HepG2 (cell line): ENCODE results near the gene RBBP6. TPM values are rescaled to one million over a fixed set of nuclear protein-coding genes. Genes with fewer than 3 reads are reported as not detected.

ENCODE experiments used
- ATAC-seq: fragments of 200-7000 bp; cut with Tn5 transposase; 3 replicates; pipeline ENCODE4 v1.9.1; 2020; ENCODE audit warnings: mild to moderate bottlenecking, moderate library complexity
- BruUV-seq: library from RNA; stranded (reverse); fragments of 400-500 nt; replicated peaks from 2 replicates; lab custom pipeline; 2021; lab: Mats Ljungman, UMichigan
- CTCF ChIA-PET: fragments of 300-600 bp; formaldehyde crosslinking; extraction: SDS; loops from one replicate; lab custom pipeline; 2021; ENCODE audit warnings: low total read pairs, inconsistent platforms, low intra/inter-chr PET ratio; lab: Yijun Ruan, JAX
- POLR2A ChIA-PET: fragments of 350-600 bp; sonication (Branson Sonifier 250); formaldehyde crosslinking; loops from one replicate; lab custom pipeline; 2020; ENCODE audit warnings: antibody characterized with exemption, inconsistent platforms; lab: Yijun Ruan, JAX
- DNase-seq: peaks from one replicate; pipeline ENCODE4 v3.0.0-alpha.2; 2015; ENCODE audit warnings: low spot score
- FAIRE-seq: peaks from 3 replicates; lab custom pipeline; 2011; peaks lifted over from hg19 to GRCh38; lab: Jason Lieb, UNC
- H2AFZ ChIP-seq: one replicate; pipeline ENCODE4 v1.6.1; 2011; ENCODE audit warnings: low read length, inconsistent platforms
- H3K27ac ChIP-seq: fragments of 300-600 bp; 3 replicates; pipeline ENCODE4 v1.8.0; 2011; ENCODE audit warnings: mixed run types, mild to moderate bottlenecking, mixed read lengths, low read length, inconsistent platforms; ENCODE audit not compliant: insufficient read depth; ENCODE audit errors: extremely low read length
- H3K27me3 ChIP-seq, 2 experiments: fragments of 200-600 bp in 1 of 2; 2 replicates in 1 of 2; 3 replicates in 1 of 2; pipeline versions ENCODE4 v1.6.0 to v1.8.0; 2011; ENCODE audit warnings: low read length in 2 of 2, mild to moderate bottlenecking in 2 of 2, moderate library complexity in 2 of 2, inconsistent platforms in 1 of 2; ENCODE audit not compliant: insufficient read depth in 2 of 2, control insufficient read depth in 1 of 2
- H3K36me3 ChIP-seq, 2 experiments: fragments of 200-600 bp in 1 of 2; replicated peaks in 1 of 2; 2 replicates in 1 of 2; 3 replicates in 1 of 2; pipeline versions ENCODE4 v1.5.1 to v1.8.0; 2011; ENCODE audit warnings: low read length in 2 of 2, inconsistent platforms in 1 of 2; ENCODE audit not compliant: insufficient read depth in 2 of 2, control insufficient read depth in 1 of 2
- H3K4me1 ChIP-seq: 2 replicates; pipeline ENCODE4 v1.5.1; 2012; ENCODE audit warnings: low read length, inconsistent platforms; ENCODE audit not compliant: insufficient read depth
- H3K4me2 ChIP-seq: 2 replicates; pipeline ENCODE4 v1.6.0; 2011; ENCODE audit warnings: low read depth, low read length, inconsistent platforms
- H3K4me3 ChIP-seq, 3 experiments: fragments of 200-600 bp in 1 of 3; sonication (generic), shearing (Covaris generic) in 1 of 3; replicated peaks in 1 of 3; 2 replicates each; pipeline ENCODE4 v1.5.1; 2011 to 2016; ENCODE audit warnings: low read length in 3 of 3, inconsistent platforms in 2 of 3, low read depth in 2 of 3, mild to moderate bottlenecking in 2 of 3, control low read depth in 1 of 3, mixed read lengths in 1 of 3; ENCODE audit not compliant: insufficient read depth in 1 of 3
- H3K79me2 ChIP-seq: one replicate; pipeline ENCODE4 v1.6.1; 2011; ENCODE audit warnings: low read length, inconsistent platforms; ENCODE audit not compliant: insufficient read depth
- H3K9ac ChIP-seq: 2 replicates; pipeline ENCODE4 v1.6.0; 2011; ENCODE audit warnings: mild to moderate bottlenecking, low read depth, low read length, inconsistent platforms; ENCODE audit not compliant: insufficient read depth
- H3K9me3 ChIP-seq: 2 replicates; pipeline ENCODE4 v1.5.1; 2012; ENCODE audit warnings: mild to moderate bottlenecking, low read length
- H4K20me1 ChIP-seq: 2 replicates; pipeline ENCODE4 v1.6.0; 2011; ENCODE audit warnings: inconsistent platforms, mild to moderate bottlenecking, low read length, moderate library complexity; ENCODE audit not compliant: insufficient read depth
- AGO1 ChIP-seq: fragments of 200-400 bp; formaldehyde crosslinking; IDR thresholded peaks from 2 replicates; pipeline ENCODE4 v1.6.1; 2017; ENCODE audit warnings: mild to moderate bottlenecking, low read depth, low read length, moderate library complexity; ENCODE audit not compliant: poor library complexity, severe bottlenecking
- CENPX ChIP-seq: sonication (generic); formaldehyde crosslinking; IDR thresholded peaks from 2 replicates; pipeline ENCODE4 v1.9.0; 2021; ENCODE audit warnings: mild to moderate bottlenecking, missing genetic modification reagents, moderate library complexity
- NR2F1 ChIP-seq, 2 experiments: fragments of 450-650 bp in 1 of 2; formaldehyde crosslinking in 1 of 2; IDR thresholded peaks; 2 replicates each; pipeline versions ENCODE4 v1.5.0 to v1.6.1; 2016 to 2020; ENCODE audit warnings: mild to moderate bottlenecking in 1 of 2, missing compliant biosample characterization in 1 of 2, missing genetic modification reagents in 1 of 2, moderate library complexity in 1 of 2
- NR2F6 ChIP-seq, 2 experiments: IDR thresholded peaks; 2 replicates each; pipeline ENCODE4 v1.6.1; 2016; ENCODE audit warnings: antibody characterized with exemption in 1 of 2, mild to moderate bottlenecking in 1 of 2
- ONECUT2 ChIP-seq: sonication (generic); formaldehyde crosslinking; IDR thresholded peaks from 2 replicates; pipeline ENCODE4 v1.4.0; 2020; ENCODE audit warnings: missing genetic modification reagents
- SIX4 ChIP-seq: sonication (generic); formaldehyde crosslinking; IDR thresholded peaks from 2 replicates; pipeline ENCODE4 v1.4.0; 2020; ENCODE audit warnings: missing genetic modification reagents
- ZFP62 ChIP-seq: sonication (generic); formaldehyde crosslinking; IDR thresholded peaks from 2 replicates; pipeline ENCODE4 v1.4.0; 2020; ENCODE audit warnings: missing genetic modification reagents
- ZNF207 ChIP-seq: fragments of 450-650 bp; IDR thresholded peaks from 2 replicates; pipeline ENCODE4 v1.6.1; 2016; ENCODE audit warnings: antibody characterized with exemption, borderline replicate concordance
- WGBS: methylation state at CpG from one replicate; pipeline ENCODE4 v1.1.6; 2017; ENCODE audit warnings: low lambda C conversion rate; 5-methylcytosine and 5-hydroxymethylcytosine counted together
- in situ Hi-C: cut with HindIII; loops from 2 replicates; pipeline ENCODE4 v1.10.0; 2017; ENCODE audit warnings: low pct_unique_long_range_greater_than_20kb; ENCODE audit not compliant: extremely low pct_ligation_motif_present
- intact Hi-C: fragments of 100-400 bp; cut with micrococcal nuclease; formaldehyde crosslinking; loops from one replicate; pipeline ENCODE4 v1.10.0; 2022; ENCODE audit not compliant: unreplicated experiment
- polyA plus RNA-seq, 8 experiments: library from polyadenylated mRNA; depleted of rRNA in 3 of 8; stranded (reverse) in 7 of 8; unstranded in 1 of 8; fragments of >200 nt; fragmentation: Illumina TruSeq in 4 of 8; extraction: Trizol in 4 of 8; gene quantifications; 2 replicates each; pipeline versions ENCODE4 v1.2.1 to v1.2.3, GENCODE V29; 2011 to 2016; ENCODE audit warnings: low read depth in 4 of 8, missing spikeins in 1 of 8, mixed read lengths in 1 of 8; ENCODE audit not compliant: insufficient read depth in 1 of 8
- total RNA-seq, 5 experiments: library from RNA; depleted of rRNA; stranded (reverse); fragments of >200 nt; fragmentation: Illumina TruSeq; extraction: Trizol; gene quantifications; 2 replicates each; pipeline ENCODE4 v1.2.3, GENCODE V29; 2016; ENCODE audit warnings: low read depth in 1 of 5
- TF ChIP-seq, protein P1 (sequence below): IDR thresholded peaks from 2 replicates; pipeline ENCODE4 v1.4.0; 2020; ENCODE audit warnings: mild to moderate bottlenecking, missing genetic modification reagents
- TF ChIP-seq, protein P2 (sequence below): fragments of 450-650 bp; IDR thresholded peaks from 2 replicates; pipeline ENCODE4 v1.6.1; 2017
- TF ChIP-seq, protein P3 (sequence below): IDR thresholded peaks from 2 replicates; pipeline ENCODE4 v1.6.1; 2012; ENCODE audit warnings: low read length, improper control_type of control experiment
- TF ChIP-seq, protein P4 (sequence below), 2 experiments: fragments of 450-650 bp in 1 of 2; sonication (generic) in 1 of 2; formaldehyde crosslinking; IDR thresholded peaks; 2 replicates each; pipeline versions ENCODE4 v1.5.0 to v1.8.0; 2020 to 2022; ENCODE audit warnings: mild to moderate bottlenecking in 1 of 2, missing genetic modification reagents in 1 of 2

Gene RBBP6
- total and polyA plus RNA-seq, 2 of the 13 experiments (the other 11 are each of a cell fraction or from before 2014, with no cell fraction given): 37.1 to 70.9 TPM

DNA sequence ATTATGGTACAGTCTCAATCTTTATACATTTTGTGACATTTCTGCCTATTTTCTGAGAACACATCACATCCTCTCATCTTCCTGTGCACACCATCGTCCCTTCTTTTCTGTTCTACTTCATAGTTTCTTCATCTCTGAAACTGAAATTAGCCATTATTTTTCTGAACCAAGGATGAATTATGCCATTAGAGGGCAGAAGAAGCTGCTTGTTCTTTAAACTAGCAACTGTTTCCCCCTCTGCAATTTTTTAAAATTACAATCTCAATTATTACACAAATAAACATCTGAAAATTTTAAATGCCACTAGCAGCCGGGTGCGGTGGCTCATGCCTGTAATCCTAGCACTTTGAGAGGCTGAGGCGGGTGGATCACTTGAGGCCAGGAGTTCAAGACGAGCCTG, 41.3 kb downstream of the RBBP6 start (continued):
- no peak for TF ChIP-seq CENPX (CRISPR knock-in tag)
- TF ChIP-seq AGO1: no peak
- TF ChIP-seq, all 625 proteins: peak for 2

DNA sequence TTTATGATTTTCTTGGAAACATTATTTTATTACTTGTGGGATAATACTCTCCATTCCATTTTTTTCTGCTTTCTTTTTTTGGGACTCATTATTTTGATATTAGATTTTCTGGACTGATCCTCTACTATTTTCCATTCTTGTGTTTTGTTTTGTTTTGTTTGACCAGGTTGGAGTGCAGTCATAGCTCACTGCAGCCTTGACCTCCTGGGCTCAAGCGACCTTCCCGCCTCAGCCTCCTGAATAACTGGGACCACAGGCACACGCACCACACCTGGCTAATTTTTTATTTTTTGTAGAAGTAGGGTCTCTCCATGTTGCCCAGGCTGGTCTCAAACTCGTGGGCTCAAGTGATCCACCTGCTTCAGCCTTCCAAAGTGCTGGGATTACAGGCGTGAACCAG, 44.1 kb downstream of the RBBP6 start:
- no peak for FAIRE-seq
- H4K20me1 ChIP-seq: no peaks in the 10 kb centered on the region
- no peak overlapping the region for H3K4me2 ChIP-seq
- DNase-seq: no peak
- no peak for ATAC-seq
- H3K4me3 ChIP-seq: no peak overlapping the region
- H2AFZ ChIP-seq: no peak overlapping the region
- in situ Hi-C loops (no loop called here), intact Hi-C loops (no loop called here)
- no peaks in the 10 kb centered on the region for H3K79me2 ChIP-seq
- peaks cover 0 to 7% of the 10 kb centered on the region in 2 experiments; a peak in 2 of 5 replicates for H3K27me3 ChIP-seq
- no peaks in the 10 kb centered on the region for H3K9me3 ChIP-seq
- no peaks in the 10 kb centered on the region for H3K36me3 ChIP-seq
- 0 out of 2 replicates have a peak, but pooled peaks cover 9% of the 10 kb centered on the region for H3K4me1 ChIP-seq
- no TSS peak for BruUV-seq
- WGBS: 26% methylated on average over 5 of the region's 5 CpGs
- H3K9ac ChIP-seq: no peak overlapping the region
- ChIA-PET CTCF (no interaction called here), POLR2A (no interaction called here)
- no peak overlapping the region for H3K27ac ChIP-seq
- peak; percentile 51; the same call in 1 of the 2 replicates for TF ChIP-seq NR2F6 (IDR thresholded peaks at IDR 0.05)
- peak; percentile 73 for TF ChIP-seq NR2F6 (CRISPR knock-in tag; IDR thresholded peaks at IDR 0.05)
- TF ChIP-seq, protein P1, sequence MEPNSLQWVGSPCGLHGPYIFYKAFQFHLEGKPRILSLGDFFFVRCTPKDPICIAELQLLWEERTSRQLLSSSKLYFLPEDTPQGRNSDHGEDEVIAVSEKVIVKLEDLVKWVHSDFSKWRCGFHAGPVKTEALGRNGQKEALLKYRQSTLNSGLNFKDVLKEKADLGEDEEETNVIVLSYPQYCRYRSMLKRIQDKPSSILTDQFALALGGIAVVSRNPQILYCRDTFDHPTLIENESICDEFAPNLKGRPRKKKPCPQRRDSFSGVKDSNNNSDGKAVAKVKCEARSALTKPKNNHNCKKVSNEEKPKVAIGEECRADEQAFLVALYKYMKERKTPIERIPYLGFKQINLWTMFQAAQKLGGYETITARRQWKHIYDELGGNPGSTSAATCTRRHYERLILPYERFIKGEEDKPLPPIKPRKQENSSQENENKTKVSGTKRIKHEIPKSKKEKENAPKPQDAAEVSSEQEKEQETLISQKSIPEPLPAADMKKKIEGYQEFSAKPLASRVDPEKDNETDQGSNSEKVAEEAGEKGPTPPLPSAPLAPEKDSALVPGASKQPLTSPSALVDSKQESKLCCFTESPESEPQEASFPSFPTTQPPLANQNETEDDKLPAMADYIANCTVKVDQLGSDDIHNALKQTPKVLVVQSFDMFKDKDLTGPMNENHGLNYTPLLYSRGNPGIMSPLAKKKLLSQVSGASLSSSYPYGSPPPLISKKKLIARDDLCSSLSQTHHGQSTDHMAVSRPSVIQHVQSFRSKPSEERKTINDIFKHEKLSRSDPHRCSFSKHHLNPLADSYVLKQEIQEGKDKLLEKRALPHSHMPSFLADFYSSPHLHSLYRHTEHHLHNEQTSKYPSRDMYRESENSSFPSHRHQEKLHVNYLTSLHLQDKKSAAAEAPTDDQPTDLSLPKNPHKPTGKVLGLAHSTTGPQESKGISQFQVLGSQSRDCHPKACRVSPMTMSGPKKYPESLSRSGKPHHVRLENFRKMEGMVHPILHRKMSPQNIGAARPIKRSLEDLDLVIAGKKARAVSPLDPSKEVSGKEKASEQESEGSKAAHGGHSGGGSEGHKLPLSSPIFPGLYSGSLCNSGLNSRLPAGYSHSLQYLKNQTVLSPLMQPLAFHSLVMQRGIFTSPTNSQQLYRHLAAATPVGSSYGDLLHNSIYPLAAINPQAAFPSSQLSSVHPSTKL (CRISPR knock-in tag): 0 out of 2 replicates have a peak, but pooled peaks have one; percentile 27
- TF ChIP-seq, protein P2, sequence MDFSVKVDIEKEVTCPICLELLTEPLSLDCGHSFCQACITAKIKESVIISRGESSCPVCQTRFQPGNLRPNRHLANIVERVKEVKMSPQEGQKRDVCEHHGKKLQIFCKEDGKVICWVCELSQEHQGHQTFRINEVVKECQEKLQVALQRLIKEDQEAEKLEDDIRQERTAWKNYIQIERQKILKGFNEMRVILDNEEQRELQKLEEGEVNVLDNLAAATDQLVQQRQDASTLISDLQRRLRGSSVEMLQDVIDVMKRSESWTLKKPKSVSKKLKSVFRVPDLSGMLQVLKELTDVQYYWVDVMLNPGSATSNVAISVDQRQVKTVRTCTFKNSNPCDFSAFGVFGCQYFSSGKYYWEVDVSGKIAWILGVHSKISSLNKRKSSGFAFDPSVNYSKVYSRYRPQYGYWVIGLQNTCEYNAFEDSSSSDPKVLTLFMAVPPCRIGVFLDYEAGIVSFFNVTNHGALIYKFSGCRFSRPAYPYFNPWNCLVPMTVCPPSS: no peak
- peak; percentile 47 to 66; a peak in 2 of 4 replicates for TF ChIP-seq NR2F1 (CRISPR knock-in tag; IDR thresholded peaks at IDR 0.05)
- no peak for TF ChIP-seq ZFP62 (CRISPR knock-in tag)
- TF ChIP-seq ZNF207: no peak
- TF ChIP-seq, protein P3, sequence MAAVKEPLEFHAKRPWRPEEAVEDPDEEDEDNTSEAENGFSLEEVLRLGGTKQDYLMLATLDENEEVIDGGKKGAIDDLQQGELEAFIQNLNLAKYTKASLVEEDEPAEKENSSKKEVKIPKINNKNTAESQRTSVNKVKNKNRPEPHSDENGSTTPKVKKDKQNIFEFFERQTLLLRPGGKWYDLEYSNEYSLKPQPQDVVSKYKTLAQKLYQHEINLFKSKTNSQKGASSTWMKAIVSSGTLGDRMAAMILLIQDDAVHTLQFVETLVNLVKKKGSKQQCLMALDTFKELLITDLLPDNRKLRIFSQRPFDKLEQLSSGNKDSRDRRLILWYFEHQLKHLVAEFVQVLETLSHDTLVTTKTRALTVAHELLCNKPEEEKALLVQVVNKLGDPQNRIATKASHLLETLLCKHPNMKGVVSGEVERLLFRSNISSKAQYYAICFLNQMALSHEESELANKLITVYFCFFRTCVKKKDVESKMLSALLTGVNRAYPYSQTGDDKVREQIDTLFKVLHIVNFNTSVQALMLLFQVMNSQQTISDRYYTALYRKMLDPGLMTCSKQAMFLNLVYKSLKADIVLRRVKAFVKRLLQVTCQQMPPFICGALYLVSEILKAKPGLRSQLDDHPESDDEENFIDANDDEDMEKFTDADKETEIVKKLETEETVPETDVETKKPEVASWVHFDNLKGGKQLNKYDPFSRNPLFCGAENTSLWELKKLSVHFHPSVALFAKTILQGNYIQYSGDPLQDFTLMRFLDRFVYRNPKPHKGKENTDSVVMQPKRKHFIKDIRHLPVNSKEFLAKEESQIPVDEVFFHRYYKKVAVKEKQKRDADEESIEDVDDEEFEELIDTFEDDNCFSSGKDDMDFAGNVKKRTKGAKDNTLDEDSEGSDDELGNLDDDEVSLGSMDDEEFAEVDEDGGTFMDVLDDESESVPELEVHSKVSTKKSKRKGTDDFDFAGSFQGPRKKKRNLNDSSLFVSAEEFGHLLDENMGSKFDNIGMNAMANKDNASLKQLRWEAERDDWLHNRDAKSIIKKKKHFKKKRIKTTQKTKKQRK: no peak
- TF ChIP-seq SIX4: no peak
- TF ChIP-seq, protein P4, sequence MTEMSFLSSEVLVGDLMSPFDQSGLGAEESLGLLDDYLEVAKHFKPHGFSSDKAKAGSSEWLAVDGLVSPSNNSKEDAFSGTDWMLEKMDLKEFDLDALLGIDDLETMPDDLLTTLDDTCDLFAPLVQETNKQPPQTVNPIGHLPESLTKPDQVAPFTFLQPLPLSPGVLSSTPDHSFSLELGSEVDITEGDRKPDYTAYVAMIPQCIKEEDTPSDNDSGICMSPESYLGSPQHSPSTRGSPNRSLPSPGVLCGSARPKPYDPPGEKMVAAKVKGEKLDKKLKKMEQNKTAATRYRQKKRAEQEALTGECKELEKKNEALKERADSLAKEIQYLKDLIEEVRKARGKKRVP (CRISPR knock-in tag; IDR thresholded peaks at IDR 0.05): no peak
- no peak for TF ChIP-seq ONECUT2 (CRISPR knock-in tag)
